Ovary (tissue), 3 donors: Measurements from ENCODE around the gene PPP1R14C.

Experiments used
- POLR2A ChIP-seq: fragments of 450-650 bp; IDR thresholded peaks from one replicate; pipeline ENCODE4 v1.6.1; 2017; ENCODE audit warnings: antibody characterized with exemption, mild to moderate bottlenecking, moderate library complexity
- TF ChIP-seq, protein P1 (sequence below), 3 donors: fragments of 450-650 bp in 2 of 3; fragments of 200-600 bp in 1 of 3; IDR thresholded peaks; one replicate each; pipeline versions ENCODE4 v1.5.1 to v1.8.0; 2016 to 2022; ENCODE audit warnings: antibody characterized with exemption in 3 of 3, mild to moderate bottlenecking in 1 of 3
- donor health status: DM: no; HTN: no; CAD: no.

DNA sequence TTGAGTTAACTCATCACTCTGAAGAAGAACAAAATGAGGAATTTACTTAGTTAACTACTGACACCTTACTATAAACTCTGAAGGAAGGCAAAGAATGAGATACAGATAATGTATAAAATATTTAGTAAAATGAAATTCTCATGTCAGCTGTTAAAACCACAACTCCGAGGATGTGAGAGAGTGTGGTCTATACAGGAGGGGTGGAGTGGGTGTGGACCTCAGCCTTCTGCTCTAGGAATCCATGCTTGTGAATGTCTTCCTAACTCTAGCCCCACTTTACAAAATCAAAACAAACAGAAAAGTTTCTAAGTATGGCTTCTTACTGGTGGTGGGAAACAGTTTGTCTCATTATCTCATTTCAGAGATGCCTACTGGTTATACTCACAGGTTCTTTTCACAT lies 14.2 kb downstream of the PPP1R14C start:
- TF ChIP-seq, protein P1, sequence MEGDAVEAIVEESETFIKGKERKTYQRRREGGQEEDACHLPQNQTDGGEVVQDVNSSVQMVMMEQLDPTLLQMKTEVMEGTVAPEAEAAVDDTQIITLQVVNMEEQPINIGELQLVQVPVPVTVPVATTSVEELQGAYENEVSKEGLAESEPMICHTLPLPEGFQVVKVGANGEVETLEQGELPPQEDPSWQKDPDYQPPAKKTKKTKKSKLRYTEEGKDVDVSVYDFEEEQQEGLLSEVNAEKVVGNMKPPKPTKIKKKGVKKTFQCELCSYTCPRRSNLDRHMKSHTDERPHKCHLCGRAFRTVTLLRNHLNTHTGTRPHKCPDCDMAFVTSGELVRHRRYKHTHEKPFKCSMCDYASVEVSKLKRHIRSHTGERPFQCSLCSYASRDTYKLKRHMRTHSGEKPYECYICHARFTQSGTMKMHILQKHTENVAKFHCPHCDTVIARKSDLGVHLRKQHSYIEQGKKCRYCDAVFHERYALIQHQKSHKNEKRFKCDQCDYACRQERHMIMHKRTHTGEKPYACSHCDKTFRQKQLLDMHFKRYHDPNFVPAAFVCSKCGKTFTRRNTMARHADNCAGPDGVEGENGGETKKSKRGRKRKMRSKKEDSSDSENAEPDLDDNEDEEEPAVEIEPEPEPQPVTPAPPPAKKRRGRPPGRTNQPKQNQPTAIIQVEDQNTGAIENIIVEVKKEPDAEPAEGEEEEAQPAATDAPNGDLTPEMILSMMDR (IDR thresholded peaks at IDR 0.05) = no peak
- TF ChIP-seq POLR2A = no peak
